AG04450 (cell line): ENCODE results near the gene TECTB. TPM values are rescaled to one million over a fixed set of nuclear protein-coding genes. Genes with fewer than 3 reads are reported as not detected.

Source experiments
- CTCF ChIA-PET: fragments of 300-600, 350-600 bp; formaldehyde crosslinking; extraction: SDS; loops from one replicate; lab custom pipeline; 2022; ENCODE audit warnings: antibody characterized with exemption, inconsistent platforms; lab: Charles Lee
- POLR2A ChIA-PET: fragments of 350-600 bp; formaldehyde crosslinking; extraction: SDS; loops from one replicate; lab custom pipeline; 2021; ENCODE audit warnings: antibody characterized with exemption, inconsistent platforms; lab: Yijun Ruan, JAX
- DNase-seq: peaks from one replicate; pipeline ENCODE4 v3.0.0-alpha.2; 2011; ENCODE audit warnings: low read depth, low spot score
- H3K27ac ChIP-seq: one replicate; pipeline ENCODE4 v1.5.1; 2012; ENCODE audit warnings: low read depth, low read length, control low read depth
- H3K27me3 ChIP-seq: one replicate; pipeline ENCODE4 v1.6.0; 2012; ENCODE audit warnings: low read length; ENCODE audit not compliant: control insufficient read depth, insufficient read depth
- H3K4me3 ChIP-seq: 2 replicates; pipeline ENCODE4 v1.5.1; 2011; ENCODE audit warnings: mild to moderate bottlenecking, low read depth, low read length, control low read depth
- H3K9me3 ChIP-seq: 2 replicates; pipeline ENCODE4 v1.5.1; 2012; ENCODE audit warnings: low read length; ENCODE audit not compliant: control insufficient read depth, insufficient read depth
- polyA plus RNA-seq: library from polyadenylated mRNA; depleted of rRNA; stranded (reverse); fragments of >200 nt; gene quantifications from 2 replicates; pipeline ENCODE4 v1.2.3, GENCODE V29; 2011; rRNA removed
- small RNA-seq: library from RNA; depleted of rRNA; stranded (forward); fragments of <200 nt; gene quantifications from one replicate; pipeline ENCODE3, GENCODE V24; 2012; ENCODE audit warnings: low read depth; ENCODE audit not compliant: insufficient read length
- TF ChIP-seq, protein P1 (sequence below): IDR thresholded peaks from 2 replicates; pipeline ENCODE4 v1.5.1; 2011; ENCODE audit warnings: low read depth, low read length, control low read depth, inconsistent platforms

TECTB gene
- polyA plus RNA-seq, 1 experiment = not detected

DNA sequence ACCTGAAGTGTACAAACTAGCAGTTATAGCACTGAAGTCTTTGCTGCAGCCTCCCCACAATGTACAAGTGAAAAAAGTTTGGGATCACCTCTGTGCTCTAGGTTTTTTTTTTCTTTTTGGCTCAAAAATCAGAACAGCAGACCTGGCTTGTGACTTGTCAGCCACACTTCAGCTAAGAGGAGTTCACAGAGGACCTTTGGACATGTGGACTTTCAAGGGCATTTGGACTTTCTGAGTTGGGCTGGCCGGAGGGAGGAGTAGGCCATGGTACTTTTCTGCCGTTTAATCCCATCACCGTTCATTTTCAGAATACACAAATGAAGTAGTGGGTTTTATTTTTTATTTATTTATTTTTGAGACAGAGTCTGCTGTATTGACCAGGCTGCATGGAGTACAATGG, 68.8 kb downstream of the TECTB start:
- TF ChIP-seq, protein P1, sequence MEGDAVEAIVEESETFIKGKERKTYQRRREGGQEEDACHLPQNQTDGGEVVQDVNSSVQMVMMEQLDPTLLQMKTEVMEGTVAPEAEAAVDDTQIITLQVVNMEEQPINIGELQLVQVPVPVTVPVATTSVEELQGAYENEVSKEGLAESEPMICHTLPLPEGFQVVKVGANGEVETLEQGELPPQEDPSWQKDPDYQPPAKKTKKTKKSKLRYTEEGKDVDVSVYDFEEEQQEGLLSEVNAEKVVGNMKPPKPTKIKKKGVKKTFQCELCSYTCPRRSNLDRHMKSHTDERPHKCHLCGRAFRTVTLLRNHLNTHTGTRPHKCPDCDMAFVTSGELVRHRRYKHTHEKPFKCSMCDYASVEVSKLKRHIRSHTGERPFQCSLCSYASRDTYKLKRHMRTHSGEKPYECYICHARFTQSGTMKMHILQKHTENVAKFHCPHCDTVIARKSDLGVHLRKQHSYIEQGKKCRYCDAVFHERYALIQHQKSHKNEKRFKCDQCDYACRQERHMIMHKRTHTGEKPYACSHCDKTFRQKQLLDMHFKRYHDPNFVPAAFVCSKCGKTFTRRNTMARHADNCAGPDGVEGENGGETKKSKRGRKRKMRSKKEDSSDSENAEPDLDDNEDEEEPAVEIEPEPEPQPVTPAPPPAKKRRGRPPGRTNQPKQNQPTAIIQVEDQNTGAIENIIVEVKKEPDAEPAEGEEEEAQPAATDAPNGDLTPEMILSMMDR = no peak
- no peaks in the 10 kb centered on the region for H3K27me3 ChIP-seq
- ChIA-PET CTCF (no interaction called here), POLR2A (no interaction called here)
- no peak overlapping the region for H3K27ac ChIP-seq
- H3K9me3 ChIP-seq = no peaks in the 10 kb centered on the region; the same call in 1 of the 2 replicates
- no peak overlapping the region for H3K4me3 ChIP-seq
- no peak for DNase-seq

DNA sequence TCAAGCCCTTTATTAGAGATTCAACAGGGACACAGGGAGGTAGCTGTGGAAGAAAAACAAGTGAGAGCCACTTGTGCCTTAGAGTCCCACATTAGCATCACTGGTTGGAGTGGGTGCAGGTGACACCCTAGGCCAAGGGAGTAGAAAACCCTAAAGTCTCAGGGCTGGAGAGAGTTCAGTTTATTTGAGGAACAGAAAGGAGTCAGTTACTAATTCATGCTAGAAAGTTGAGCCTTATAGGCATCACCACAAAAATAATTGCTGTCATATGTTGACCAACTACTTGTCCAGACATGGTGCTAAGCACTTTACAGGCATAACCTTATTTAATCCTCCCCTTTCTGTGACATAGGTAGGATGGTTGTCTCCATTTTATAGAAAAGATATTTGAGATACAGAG, 69.8 kb downstream of the TECTB start:
- TF ChIP-seq, protein P1 = no peak
- Histone ChIP-seq H3K9me3 (no peaks in the 10 kb centered on the region; the same call in 1 of the 2 replicates), H3K27ac (no peak overlapping the region), H3K4me3 (no peak overlapping the region), H3K27me3 (no peaks in the 10 kb centered on the region)
- no peak for DNase-seq
- ChIA-PET POLR2A (no interaction called here), CTCF (no interaction called here)

Small RNAs within 50 kb of the gene (small RNA-seq; reads per million reads assigned to genes)
- not detected for gene MIR6715A

Other genes starting within 250 kb of the TECTB start
- gene GPAM, start 99.6 kb upstream of the TECTB start, polyA plus RNA-seq = 7.2 and 10.6 TPM in 2 replicates
- 1.8 and 2.0 TPM in 2 replicates for gene ACSL5, start 90.7 kb downstream of the TECTB start, polyA plus RNA-seq
- 26.2 and 37.5 TPM in 2 replicates for gene ZDHHC6, start 163.5 kb downstream of the TECTB start, polyA plus RNA-seq
- 17.1 and 20.4 TPM in 2 replicates for gene VTI1A, start 163.8 kb downstream of the TECTB start, polyA plus RNA-seq